Loucy (cell line): ENCODE results near the gene DUSP23.

ENCODE experiments used
- H2AFZ ChIP-seq: fragments of 200-600 bp; sonication (generic); 2 replicates; pipeline ENCODE4 v1.6.0; 2016; ENCODE audit warnings: antibody characterized with exemption, mild to moderate bottlenecking, low read length, moderate library complexity
- H3F3A ChIP-seq: fragments of 200-600 bp; 2 replicates; pipeline ENCODE4 v1.6.0; 2016; ENCODE audit warnings: antibody characterized with exemption, low read depth, mild to moderate bottlenecking
- H3K27me3 ChIP-seq: fragments of 200-600 bp; sonication (generic); 2 replicates; pipeline ENCODE4 v1.6.1; 2014; ENCODE audit warnings: low read length, mild to moderate bottlenecking; ENCODE audit not compliant: insufficient read depth, poor library complexity, severe bottlenecking
- H3K36me3 ChIP-seq: fragments of 200-600 bp; sonication (generic); 2 replicates; pipeline ENCODE4 v1.6.1; 2016; ENCODE audit warnings: low read length; ENCODE audit not compliant: insufficient read depth
- H3K4me1 ChIP-seq: fragments of 200-600 bp; sonication (generic); 2 replicates; pipeline ENCODE4 v1.5.1; 2014; ENCODE audit warnings: low read length, mild to moderate bottlenecking; ENCODE audit not compliant: insufficient read depth, poor library complexity, severe bottlenecking
- H3K4me2 ChIP-seq: fragments of 200-600 bp; sonication (generic); 2 replicates; pipeline ENCODE4 v1.6.0; 2014; ENCODE audit warnings: antibody characterized with exemption, low read length, low read depth, mild to moderate bottlenecking; ENCODE audit not compliant: poor library complexity, severe bottlenecking
- H3K4me3 ChIP-seq: fragments of 200-600 bp; sonication (generic); 2 replicates; pipeline ENCODE4 v1.5.1; 2014; ENCODE audit warnings: low read length, mild to moderate bottlenecking, mixed read lengths; ENCODE audit not compliant: poor library complexity, severe bottlenecking
- H3K79me2 ChIP-seq: fragments of 200-600 bp; sonication (generic); 2 replicates; pipeline ENCODE4 v1.6.1; 2014; ENCODE audit warnings: low read length; ENCODE audit not compliant: insufficient read depth
- H3K9ac ChIP-seq: fragments of 200-600 bp; sonication (generic); 2 replicates; pipeline ENCODE4 v1.6.0; 2014; ENCODE audit warnings: mild to moderate bottlenecking, low read depth, low read length, moderate library complexity; ENCODE audit not compliant: poor library complexity, severe bottlenecking
- H3K9me2 ChIP-seq: fragments of 200-600 bp; sonication (generic); replicated peaks from 2 replicates; pipeline ENCODE4 v1.6.1; 2016; ENCODE audit warnings: low read depth, low read length, mixed read lengths
- H3K9me3 ChIP-seq: fragments of 200-600 bp; sonication (generic); 2 replicates; pipeline ENCODE4 v1.6.1; 2014; ENCODE audit warnings: mild to moderate bottlenecking, antibody characterized with exemption, low read length, low read depth; ENCODE audit not compliant: insufficient read depth
- H4K20me1 ChIP-seq: fragments of 200-600 bp; sonication (generic); 2 replicates; pipeline ENCODE4 v1.6.0; 2014; ENCODE audit warnings: antibody characterized with exemption, low read length, mild to moderate bottlenecking; ENCODE audit not compliant: insufficient read depth, poor library complexity, severe bottlenecking
- CTCF ChIP-seq: fragments of 200-600 bp; sonication (generic); conservative IDR thresholded peaks from 2 replicates; pipeline ENCODE4 v1.5.1; 2014; ENCODE audit warnings: mild to moderate bottlenecking, antibody characterized with exemption, low read length
- EZH2phosphoT487 ChIP-seq: fragments of 200-600 bp; IDR thresholded peaks from 2 replicates; pipeline ENCODE4 v1.6.1; 2018; ENCODE audit warnings: antibody characterized with exemption, mild to moderate bottlenecking, moderate library complexity, borderline replicate concordance

Gene DUSP23

GRCh38 chr1:159825564-159825963 lies 44.8 kb downstream of the DUSP23 start:
- Histone ChIP-seq H3K4me2 (peak overlapping the region; percentile 21), H3K9me3 (no peaks in the 10 kb centered on the region), H3K4me1 (peaks cover 36% of the 10 kb centered on the region), H3F3A (no peaks in the 10 kb centered on the region), H3K4me3 (no peak overlapping the region), H3K79me2 (no peaks in the 10 kb centered on the region), H4K20me1 (no peaks in the 10 kb centered on the region), H3K9ac (peak overlapping the region; percentile 29), H3K9me2 (no peaks in the 10 kb centered on the region), H2AFZ (0 out of 2 replicates have a peak overlapping the region, but pooled peaks have one; percentile 14), H3K27me3 (no peaks in the 10 kb centered on the region), H3K36me3 (no peaks in the 10 kb centered on the region)
- TF ChIP-seq CTCF (no peak), EZH2phosphoT487 (no peak)

DNA sequence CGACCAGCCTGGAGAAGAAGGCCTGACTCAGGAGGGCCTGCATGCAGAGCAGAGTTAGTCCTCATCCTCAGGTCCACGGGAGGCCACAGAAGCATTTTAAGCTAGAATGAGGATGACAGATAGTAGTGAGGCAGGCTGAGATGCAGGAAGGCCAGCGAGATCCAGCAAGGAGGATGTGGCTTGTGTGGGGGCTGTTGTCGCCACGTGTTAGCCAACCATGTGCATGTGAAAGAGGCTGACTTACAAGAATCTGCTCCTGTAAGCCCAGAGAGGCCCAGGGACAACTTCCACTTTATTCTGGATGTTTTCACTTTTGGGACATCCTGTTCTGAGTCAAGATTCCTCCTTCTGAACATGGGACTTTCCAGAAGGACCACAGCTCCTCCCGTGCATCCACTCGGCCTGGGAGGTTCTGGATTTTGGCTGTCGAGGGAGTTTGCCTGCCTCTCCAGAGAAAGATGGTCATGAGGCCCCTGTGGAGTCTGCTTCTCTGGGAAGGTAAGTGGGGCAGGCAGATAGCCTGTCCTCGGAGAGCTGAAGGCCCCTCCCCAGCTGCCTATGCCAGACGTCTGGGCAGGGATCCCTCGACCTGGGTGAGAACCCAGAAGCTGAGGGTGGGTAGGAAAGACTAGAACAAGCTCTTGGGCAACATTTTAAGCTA lies 45.8 kb downstream of the DUSP23 start, which contains the start of gene SLAMF8:
Gene SLAMF8 (plus strand): TSS at position 433 of the 661 bp plus-strand sequence. CDS start 26 bp downstream, at position 459.
- H3K4me3 ChIP-seq: no peak within 1 kb of the TSS
- peaks cover 36% of the 10 kb centered on the region for H3K4me1 ChIP-seq
- H3K79me2 ChIP-seq: no peaks in the 10 kb centered on the region
- no peaks in the 10 kb centered on the region for H3K9me2 ChIP-seq
- H3K27me3 ChIP-seq: no peaks in the 10 kb centered on the region
- no peaks in the 10 kb centered on the region for H3K36me3 ChIP-seq
- TF ChIP-seq EZH2phosphoT487: no peak
- no peak for TF ChIP-seq CTCF
- H3F3A ChIP-seq: no peaks in the 10 kb centered on the region
- H3K9me3 ChIP-seq: no peaks in the 10 kb centered on the region
- H2AFZ ChIP-seq: peak within 1 kb of the TSS; percentile 14
- H3K4me2 ChIP-seq: peak within 1 kb of the TSS; percentile 21
- no peaks in the 10 kb centered on the region for H4K20me1 ChIP-seq
- peak within 1 kb of the TSS; percentile 29 for H3K9ac ChIP-seq

GRCh38 chr1:159827102-159827490 lies 46.3 kb downstream of the DUSP23 start:
- no peaks in the 10 kb centered on the region for H3K9me2 ChIP-seq

More at GRCh38 chr1:159827102-159827490, 46.3 kb downstream of the DUSP23 start:
- no peaks in the 10 kb centered on the region for H3K27me3 ChIP-seq
- no peaks in the 10 kb centered on the region for H3K36me3 ChIP-seq
- peak overlapping the region; percentile 29 for H3K9ac ChIP-seq
- H3K4me3 ChIP-seq: no peak overlapping the region
- H2AFZ ChIP-seq: no peak overlapping the region
- no peaks in the 10 kb centered on the region for H3K9me3 ChIP-seq
- peak overlapping the region; percentile 21 for H3K4me2 ChIP-seq
- H3K4me1 ChIP-seq: peaks cover 36% of the 10 kb centered on the region
- TF ChIP-seq CTCF (no peak), EZH2phosphoT487 (no peak)
- no peaks in the 10 kb centered on the region for H4K20me1 ChIP-seq
- no peaks in the 10 kb centered on the region for H3F3A ChIP-seq
- H3K79me2 ChIP-seq: no peaks in the 10 kb centered on the region
